IPS-18a (cell line): Measurements from ENCODE around the gene IL16.
"Not testable (repeated sequence)": the region's sequence is repeated elsewhere in the genome, so short reads cannot be mapped to it uniquely, and the experiment has no call there.

Experiments
- H3K27ac ChIP-seq: one replicate; pipeline ENCODE4 v1.5.1; 2013; ENCODE audit warnings: low read length
- H3K27me3 ChIP-seq: one replicate; pipeline ENCODE4 v1.6.1; 2013; ENCODE audit warnings: mild to moderate bottlenecking, low read length; ENCODE audit not compliant: control insufficient read depth, insufficient read depth
- H3K36me3 ChIP-seq: one replicate; pipeline ENCODE4 v1.6.1; 2013; ENCODE audit warnings: low read depth, low read length; ENCODE audit not compliant: control insufficient read depth
- H3K4me1 ChIP-seq: one replicate; pipeline ENCODE4 v1.6.1; 2013; ENCODE audit warnings: low read depth, low read length; ENCODE audit not compliant: control insufficient read depth
- H3K4me3 ChIP-seq: one replicate; pipeline ENCODE4 v1.5.1; 2013; ENCODE audit warnings: low read length
- H3K9ac ChIP-seq: one replicate; pipeline ENCODE4 v1.6.1; 2013; ENCODE audit warnings: mild to moderate bottlenecking, low read length, moderate library complexity
- H3K9me3 ChIP-seq: one replicate; pipeline ENCODE4 v1.6.1; 2013; ENCODE audit warnings: low read depth, low read length; ENCODE audit not compliant: control insufficient read depth

The IL16 gene

DNA sequence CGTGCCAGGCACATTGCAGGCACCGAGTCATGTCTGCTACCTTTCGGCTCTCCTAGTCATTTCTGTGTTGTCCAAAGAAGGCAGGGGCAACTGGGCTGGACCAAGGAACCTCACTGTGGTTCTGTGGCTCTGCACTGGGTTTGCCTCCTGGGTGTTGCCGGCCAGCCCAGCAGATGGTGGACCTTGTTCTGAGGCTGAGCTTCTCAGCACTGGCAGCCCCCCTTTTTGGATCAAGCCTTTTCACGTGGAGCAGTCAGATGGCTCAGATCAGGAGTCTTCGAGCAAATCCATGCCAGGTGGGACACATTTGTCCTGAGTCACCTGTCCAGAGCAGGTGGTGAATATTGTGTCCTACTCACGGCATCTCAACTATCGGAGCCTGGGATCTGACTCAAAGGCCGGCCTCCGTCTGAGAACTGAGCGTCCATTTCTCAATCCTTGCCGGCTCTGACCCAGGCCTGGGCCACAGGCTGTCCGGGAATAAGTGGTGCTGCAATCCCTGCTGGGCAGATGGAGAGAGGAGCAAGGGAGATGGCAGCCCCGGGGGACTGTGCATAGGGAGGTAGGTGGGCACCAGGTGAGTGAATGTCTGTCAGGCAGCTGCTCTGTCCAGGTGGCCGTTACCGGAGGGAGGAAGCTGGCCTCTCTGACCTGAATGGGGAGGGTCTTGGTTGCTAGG, at the start of gene IL16:
Gene IL16, plus strand, starts transcription at position 304 of the 679 bp plus-strand sequence. CDS start 28,521 bp downstream, outside the sequence.
- no peak within 1 kb of the TSS for H3K27ac ChIP-seq
- H3K9ac ChIP-seq = no peak within 1 kb of the TSS
- no peaks in the 10 kb centered on the region for H3K27me3 ChIP-seq
- H3K9me3 ChIP-seq = no peaks in the 10 kb centered on the region
- no peaks in the 10 kb centered on the region for H3K36me3 ChIP-seq
- no peak within 1 kb of the TSS for H3K4me3 ChIP-seq
- no peaks in the 10 kb centered on the region for H3K4me1 ChIP-seq

- Histone ChIP-seq H3K36me3 (no peaks in the 10 kb centered on the region), H3K27ac (no peak overlapping the region), H3K27me3 (no peaks in the 10 kb centered on the region), H3K4me3 (no peak overlapping the region), H3K4me1 (no peaks in the 10 kb centered on the region), H3K9me3 (no peaks in the 10 kb centered on the region), H3K9ac (no peak overlapping the region)
These were observed 45.3 kb upstream of the IL16 start for GRCh38 chr15:81151389-81151788.

GRCh38 chr15:81152339-81152738, 44.3 kb upstream of the IL16 start:
- Histone ChIP-seq H3K27ac (no peak overlapping the region), H3K4me1 (no peaks in the 10 kb centered on the region), H3K36me3 (no peaks in the 10 kb centered on the region), H3K4me3 (no peak overlapping the region), H3K27me3 (no peaks in the 10 kb centered on the region), H3K9ac (no peak overlapping the region), H3K9me3 (no peaks in the 10 kb centered on the region)

DNA sequence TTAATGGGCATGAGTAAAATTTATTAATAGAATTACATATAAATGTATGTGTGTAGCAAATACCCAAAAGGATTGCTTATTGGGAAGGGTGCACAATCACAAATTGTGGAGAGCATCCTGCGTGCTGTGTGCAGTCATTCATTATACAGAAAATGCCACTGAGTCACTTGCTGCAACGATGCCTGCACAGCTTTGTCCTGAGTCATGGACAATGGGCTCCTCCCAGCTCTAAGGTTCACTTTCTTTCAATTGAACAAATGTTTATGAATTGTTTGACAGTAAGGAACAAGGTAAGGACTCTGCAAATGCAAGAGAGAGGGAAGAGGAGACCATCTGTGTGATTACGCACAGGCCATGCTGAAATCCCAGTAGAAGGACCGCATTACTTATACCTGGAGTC, 43.9 kb upstream of the IL16 start:
- no peak overlapping the region for H3K9ac ChIP-seq
- no peak overlapping the region for H3K27ac ChIP-seq
- H3K27me3 ChIP-seq = no peaks in the 10 kb centered on the region
- no peaks in the 10 kb centered on the region for H3K9me3 ChIP-seq
- no peaks in the 10 kb centered on the region for H3K4me1 ChIP-seq
- H3K36me3 ChIP-seq = no peaks in the 10 kb centered on the region
- no peak overlapping the region for H3K4me3 ChIP-seq

- no peak overlapping the region for H3K27ac ChIP-seq
- no peak overlapping the region for H3K9ac ChIP-seq
These were observed 41.1 kb upstream of the IL16 start for GRCh38 chr15:81155375-81156218.

DNA sequence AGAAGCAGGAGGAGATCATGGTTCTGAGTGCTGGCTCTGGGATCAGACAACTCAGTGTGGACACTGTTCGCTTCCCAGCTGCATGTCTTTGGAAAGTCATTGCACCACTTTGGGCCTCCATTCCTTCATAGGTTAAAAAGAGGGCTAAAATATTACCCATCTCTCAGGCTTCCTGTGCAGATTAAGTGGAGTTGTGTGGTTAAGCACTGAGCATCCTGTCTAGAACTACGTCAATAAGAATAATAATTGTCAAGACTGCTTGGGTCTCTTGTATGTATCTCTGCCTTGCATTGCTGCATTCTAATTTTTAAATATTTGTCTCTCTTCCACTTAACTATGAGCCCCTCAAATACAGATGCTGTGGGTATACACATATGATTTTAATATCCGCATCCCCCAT, 40.4 kb upstream of the IL16 start:
- Histone ChIP-seq H3K4me1 (no peaks in the 10 kb centered on the region), H3K27ac (no peak overlapping the region), H3K27me3 (no peaks in the 10 kb centered on the region), H3K36me3 (no peaks in the 10 kb centered on the region), H3K4me3 (no peak overlapping the region), H3K9me3 (no peaks in the 10 kb centered on the region), H3K9ac (no peak overlapping the region)

More at GRCh38 chr15:81155375-81156218, 41.1 kb upstream of the IL16 start:
- no peaks in the 10 kb centered on the region for H3K27me3 ChIP-seq
- no peaks in the 10 kb centered on the region for H3K4me1 ChIP-seq
- no peaks in the 10 kb centered on the region for H3K36me3 ChIP-seq
- H3K9me3 ChIP-seq = no peaks in the 10 kb centered on the region
- no peak overlapping the region for H3K4me3 ChIP-seq

- no peaks in the 10 kb centered on the region for H3K4me1 ChIP-seq
- H3K4me3 ChIP-seq = no peak overlapping the region
- no peaks in the 10 kb centered on the region for H3K9me3 ChIP-seq
- no peaks in the 10 kb centered on the region for H3K27me3 ChIP-seq
- H3K27ac ChIP-seq = no peak overlapping the region
- H3K36me3 ChIP-seq = no peaks in the 10 kb centered on the region
- no peak overlapping the region for H3K9ac ChIP-seq
These were observed 39.3 kb upstream of the IL16 start for GRCh38 chr15:81157195-81157938.

GRCh38 chr15:81157939-81158223, 38.8 kb upstream of the IL16 start:
- Histone ChIP-seq H3K4me3 (no peak overlapping the region), H3K36me3 (no peaks in the 10 kb centered on the region), H3K27me3 (no peaks in the 10 kb centered on the region), H3K9ac (no peak overlapping the region), H3K9me3 (no peaks in the 10 kb centered on the region), H3K4me1 (no peaks in the 10 kb centered on the region), H3K27ac (no peak overlapping the region)

- not testable (repeated sequence) for H3K9ac ChIP-seq, H3K4me1 ChIP-seq, H3K27ac ChIP-seq, H3K27me3 ChIP-seq, H3K9me3 ChIP-seq, H3K36me3 ChIP-seq, H3K4me3 ChIP-seq
These were observed 38.1 kb upstream of the IL16 start for GRCh38 chr15:81158561-81158960.

GRCh38 chr15:81160312-81161159, 36.1 kb upstream of the IL16 start:
- H3K36me3 ChIP-seq = no peaks in the 10 kb centered on the region
- H3K27ac ChIP-seq = no peak overlapping the region
- no peak overlapping the region for H3K4me3 ChIP-seq
- H3K4me1 ChIP-seq = no peaks in the 10 kb centered on the region
- H3K27me3 ChIP-seq = no peaks in the 10 kb centered on the region
- no peak overlapping the region for H3K9ac ChIP-seq
- no peaks in the 10 kb centered on the region for H3K9me3 ChIP-seq

- Histone ChIP-seq H3K27ac (no peak overlapping the region), H3K27me3 (no peaks in the 10 kb centered on the region), H3K36me3 (no peaks in the 10 kb centered on the region), H3K9ac (no peak overlapping the region), H3K9me3 (no peaks in the 10 kb centered on the region), H3K4me1 (no peaks in the 10 kb centered on the region), H3K4me3 (no peak overlapping the region)
These were observed 35.5 kb upstream of the IL16 start for GRCh38 chr15:81161160-81161673.
